AG04450 (cell line): ENCODE data around the gene IQUB. TPM values are rescaled to one million over a fixed set of nuclear protein-coding genes. Genes with fewer than 3 reads are reported as not detected.
A peak's percentile ranks its signal among the peaks of the same experiment; 100 is the strongest.

ENCODE experiments used
- CTCF ChIA-PET: fragments of 300-600, 350-600 bp; formaldehyde crosslinking; extraction: SDS; loops from one replicate; lab custom pipeline; 2022; ENCODE audit warnings: antibody characterized with exemption, inconsistent platforms; lab: Charles Lee
- POLR2A ChIA-PET: fragments of 350-600 bp; formaldehyde crosslinking; extraction: SDS; loops from one replicate; lab custom pipeline; 2021; ENCODE audit warnings: antibody characterized with exemption, inconsistent platforms; lab: Yijun Ruan, JAX
- DNase-seq: peaks from one replicate; pipeline ENCODE4 v3.0.0-alpha.2; 2011; ENCODE audit warnings: low read depth, low spot score
- H3K27ac ChIP-seq: one replicate; pipeline ENCODE4 v1.5.1; 2012; ENCODE audit warnings: low read depth, low read length, control low read depth
- H3K27me3 ChIP-seq: one replicate; pipeline ENCODE4 v1.6.0; 2012; ENCODE audit warnings: low read length; ENCODE audit not compliant: control insufficient read depth, insufficient read depth
- H3K4me3 ChIP-seq: 2 replicates; pipeline ENCODE4 v1.5.1; 2011; ENCODE audit warnings: mild to moderate bottlenecking, low read depth, low read length, control low read depth
- H3K9me3 ChIP-seq: 2 replicates; pipeline ENCODE4 v1.5.1; 2012; ENCODE audit warnings: low read length; ENCODE audit not compliant: control insufficient read depth, insufficient read depth
- polyA plus RNA-seq: library from polyadenylated mRNA; depleted of rRNA; stranded (reverse); fragments of >200 nt; gene quantifications from 2 replicates; pipeline ENCODE4 v1.2.3, GENCODE V29; 2011
- TF ChIP-seq, protein P1 (sequence below): IDR thresholded peaks from 2 replicates; pipeline ENCODE4 v1.5.1; 2011; ENCODE audit warnings: low read depth, low read length, control low read depth, inconsistent platforms

The IQUB gene
- polyA plus RNA-seq, 1 experiment, result 0.06 TPM

GRCh38 chr7:123548406-123548805 is 14.0 kb upstream of the IQUB start:
- CTCF ChIA-PET, result interaction anchor here (1.0 kb wide), 1 partner anchor 12 kb away, joined by 3 read pairs; no protein-coding TSS in a partner anchor
- H3K27ac ChIP-seq, result no peak overlapping the region
- TF ChIP-seq, protein P1, sequence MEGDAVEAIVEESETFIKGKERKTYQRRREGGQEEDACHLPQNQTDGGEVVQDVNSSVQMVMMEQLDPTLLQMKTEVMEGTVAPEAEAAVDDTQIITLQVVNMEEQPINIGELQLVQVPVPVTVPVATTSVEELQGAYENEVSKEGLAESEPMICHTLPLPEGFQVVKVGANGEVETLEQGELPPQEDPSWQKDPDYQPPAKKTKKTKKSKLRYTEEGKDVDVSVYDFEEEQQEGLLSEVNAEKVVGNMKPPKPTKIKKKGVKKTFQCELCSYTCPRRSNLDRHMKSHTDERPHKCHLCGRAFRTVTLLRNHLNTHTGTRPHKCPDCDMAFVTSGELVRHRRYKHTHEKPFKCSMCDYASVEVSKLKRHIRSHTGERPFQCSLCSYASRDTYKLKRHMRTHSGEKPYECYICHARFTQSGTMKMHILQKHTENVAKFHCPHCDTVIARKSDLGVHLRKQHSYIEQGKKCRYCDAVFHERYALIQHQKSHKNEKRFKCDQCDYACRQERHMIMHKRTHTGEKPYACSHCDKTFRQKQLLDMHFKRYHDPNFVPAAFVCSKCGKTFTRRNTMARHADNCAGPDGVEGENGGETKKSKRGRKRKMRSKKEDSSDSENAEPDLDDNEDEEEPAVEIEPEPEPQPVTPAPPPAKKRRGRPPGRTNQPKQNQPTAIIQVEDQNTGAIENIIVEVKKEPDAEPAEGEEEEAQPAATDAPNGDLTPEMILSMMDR, result no peak
- H3K4me3 ChIP-seq, result no peak overlapping the region
- DNase-seq, result no peak
- H3K9me3 ChIP-seq, result no peaks in the 10 kb centered on the region
- no peaks in the 10 kb centered on the region for H3K27me3 ChIP-seq
- POLR2A ChIA-PET, result no interaction called here

DNA sequence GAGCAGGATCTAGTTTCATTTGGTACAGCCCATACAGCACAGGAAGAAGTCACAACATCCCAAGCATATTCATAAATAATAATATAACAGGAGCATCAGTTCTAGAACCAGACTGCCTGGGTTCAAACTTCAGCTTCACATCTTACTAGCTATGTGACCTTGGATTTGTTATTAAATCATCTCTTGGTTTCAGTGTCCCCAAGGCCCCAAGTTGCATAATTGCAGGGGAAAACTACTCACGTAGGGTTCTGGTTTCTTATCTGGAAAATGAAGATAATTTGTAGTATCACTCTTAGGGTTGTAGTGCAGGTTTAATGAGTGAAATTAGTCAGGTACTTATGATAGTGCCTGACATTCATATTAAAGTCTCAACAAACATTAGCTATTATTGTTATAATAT is 5.5 kb upstream of the IQUB start:
- H3K4me3 ChIP-seq, result no peak overlapping the region
- TF ChIP-seq, protein P1, result no peak
- no peak overlapping the region for H3K27ac ChIP-seq
- CTCF ChIA-PET, result interaction anchor here (1.1 to 3.7 kb wide), 3 partner anchors 18 to 332 kb away, joined by 3 to 30 read pairs (median 4); partner anchors contain the start of gene NDUFA5
- POLR2A ChIA-PET, result no interaction called here
- H3K27me3 ChIP-seq, result no peaks in the 10 kb centered on the region
- DNase-seq, result no peak
- no peaks in the 10 kb centered on the region for H3K9me3 ChIP-seq

DNA sequence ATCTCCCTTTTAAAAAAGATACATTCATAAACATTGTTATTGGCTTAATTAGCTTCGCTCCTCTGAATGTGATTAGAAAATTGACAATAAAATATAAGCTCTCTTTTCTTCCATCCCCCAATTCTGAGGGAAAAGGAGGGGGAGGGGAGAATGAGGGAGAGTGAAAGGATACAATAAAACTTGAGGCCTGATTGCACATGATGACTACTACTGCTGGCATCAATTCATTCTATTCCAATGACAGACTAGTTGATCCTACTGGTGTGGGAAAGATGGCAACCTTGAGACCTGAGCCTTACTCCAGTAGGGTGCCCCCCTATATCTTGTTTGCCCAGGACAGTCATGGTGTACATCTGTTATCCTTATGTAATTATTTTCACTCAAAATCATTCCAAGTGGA is 4.5 kb upstream of the IQUB start:
- no peak overlapping the region for H3K27ac ChIP-seq
- no peaks in the 10 kb centered on the region for H3K27me3 ChIP-seq
- CTCF ChIA-PET, result interaction anchor here (1.1 to 3.7 kb wide), 3 partner anchors 19 to 333 kb away, joined by 3 to 30 read pairs (median 4); partner anchors contain the start of gene NDUFA5
- no peaks in the 10 kb centered on the region for H3K9me3 ChIP-seq
- no peak overlapping the region for H3K4me3 ChIP-seq
- no peak for DNase-seq
- TF ChIP-seq, protein P1, result no peak
- POLR2A ChIA-PET, result no interaction called here

DNA sequence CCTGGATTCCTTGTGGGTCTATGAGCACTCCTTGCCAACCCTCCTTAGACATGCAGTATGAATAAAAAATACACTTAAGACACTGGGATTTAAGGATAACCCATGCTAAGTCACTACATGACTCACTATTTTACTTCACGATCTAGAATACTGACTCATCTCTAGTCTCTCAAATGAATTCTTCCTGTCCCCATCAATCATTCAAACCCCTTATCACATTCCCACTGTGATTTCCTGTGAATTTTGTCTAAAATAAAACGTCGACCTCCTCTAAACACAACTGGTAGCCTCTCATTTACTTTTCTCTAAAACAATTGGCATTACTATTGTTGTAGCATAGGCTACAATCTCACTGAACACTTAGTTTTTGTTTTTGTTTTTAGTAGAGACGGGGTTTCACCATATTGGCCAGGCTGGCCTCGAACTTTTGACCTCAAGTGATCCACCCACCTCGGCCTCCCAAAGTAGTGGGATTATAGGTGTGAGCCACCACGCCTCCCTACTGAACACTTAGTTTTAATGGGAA is 3.9 kb upstream of the IQUB start:
- TF ChIP-seq, protein P1, result no peak
- no peak overlapping the region for H3K27ac ChIP-seq

DNA sequence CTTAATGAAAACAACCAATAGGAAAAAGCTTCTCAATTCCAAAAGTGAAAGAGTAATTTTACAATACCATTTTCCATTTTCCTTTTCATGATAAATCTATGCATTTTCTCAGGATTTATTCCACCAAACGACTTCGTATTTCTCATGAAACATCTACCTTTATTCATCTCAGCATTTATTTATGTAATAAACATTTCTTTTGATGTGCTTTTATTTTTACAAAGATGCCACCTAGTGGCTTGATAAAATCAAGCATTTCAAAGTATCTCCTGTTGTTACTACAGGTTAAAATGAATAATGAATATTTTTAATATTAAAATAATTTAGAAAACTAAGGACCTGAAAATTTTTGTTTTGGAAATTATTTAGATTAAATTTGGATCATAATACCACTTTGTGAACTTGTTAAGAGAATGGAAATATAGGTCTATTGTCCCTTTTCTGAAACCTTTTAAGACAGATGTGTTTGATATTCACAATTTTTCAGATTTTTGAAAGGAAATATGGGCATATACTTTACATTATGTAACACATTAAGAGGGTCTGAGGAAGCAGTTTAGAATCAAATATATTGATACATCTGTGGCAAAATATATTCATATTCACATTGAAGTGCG is 2.7 kb upstream of the IQUB start:
- TF ChIP-seq, protein P1, result peak; percentile 53
- POLR2A ChIA-PET, result no interaction called here
- Histone ChIP-seq H3K27me3 (no peaks in the 10 kb centered on the region), H3K4me3 (no peak overlapping the region), H3K9me3 (no peaks in the 10 kb centered on the region), H3K27ac (no peak overlapping the region)
- CTCF ChIA-PET, result interaction anchor here (1.0 kb wide), 5 partner anchors 11 to 44 kb away, joined by 3 to 4 read pairs (median 4); partner anchors contain the start of gene NDUFA5
- DNase-seq, result no peak

More for the DNA sequence above, 3.9 kb upstream of the IQUB start:
- POLR2A ChIA-PET, result no interaction called here
- Histone ChIP-seq H3K9me3 (no peaks in the 10 kb centered on the region), H3K4me3 (no peak overlapping the region), H3K27me3 (no peaks in the 10 kb centered on the region)
- CTCF ChIA-PET, result interaction anchor here (1.4 to 3.7 kb wide), 2 partner anchors 20 to 43 kb away, joined by 4 to 30 read pairs; partner anchors contain the start of gene NDUFA5
- peak; percentile 26 for DNase-seq
